Myometrial cell (primary cell): Measurements from ENCODE around the gene CREB3. TPM values are rescaled to one million over a fixed set of nuclear protein-coding genes. Genes with fewer than 3 reads are reported as not detected.

Source experiments
- total RNA-seq: library from RNA; depleted of rRNA; stranded (reverse); fragments of >200 nt; gene quantifications from 2 replicates; pipeline ENCODE4 v1.2.3, GENCODE V29; 2015

Gene CREB3
- 118 and 127 TPM in 2 replicates for total RNA-seq

GRCh38 chr9:35732185-35732799, at the start of gene CREB3, which contains the start of gene TLN1:
Gene CREB3 (plus strand): TSS chr9:35732666. CDS start chr9:35732773, 107 bp downstream.
Gene TLN1 (minus strand): TSS chr9:35732195. CDS start chr9:35725694, 6,501 bp downstream.

GRCh38 chr9:35689542-35690293, 42.7 kb upstream of the CREB3 start, which contains the start of gene TPM2:
Gene TPM2 (minus strand): TSS chr9:35689925. CDS start chr9:35689817, 108 bp downstream.

GRCh38 chr9:35748858-35749514, 16.5 kb downstream of the CREB3 start, which contains the start of the genes GBA2 and RGP1:
Gene GBA2 (minus strand): TSS chr9:35749228. CDS start chr9:35748704, 524 bp downstream.
Gene RGP1 (plus strand): TSS chr9:35749287. CDS start chr9:35749756, 469 bp downstream.

GRCh38 chr9:35754264-35754663, 21.8 kb downstream of the CREB3 start, which contains the start of gene MSMP:
Gene MSMP (minus strand): TSS chr9:35754276. CDS start chr9:35754129, 147 bp downstream.

Other genes starting within 250 kb of the CREB3 start
- gene RUSC2, start 242.6 kb upstream of the CREB3 start, total RNA-seq, result 23.6 and 26.2 TPM in 2 replicates
- gene TESK1, start 127.4 kb upstream of the CREB3 start, total RNA-seq, result 14.4 and 18.6 TPM in 2 replicates
- gene CD72, start 114.3 kb upstream of the CREB3 start, total RNA-seq, result 0.35 and 1.2 TPM in 2 replicates
- not detected in 2 replicates for gene SIT1, start 81.7 kb upstream of the CREB3 start, total RNA-seq
- gene RMRP, start 74.6 kb upstream of the CREB3 start, total RNA-seq, result 1,659 and 5,862 TPM in 2 replicates
- 14.0 and 27.1 TPM in 2 replicates for gene CCDC107, start 74.4 kb upstream of the CREB3 start, total RNA-seq
- gene ARHGEF39, start 67.5 kb upstream of the CREB3 start, total RNA-seq, result 4.1 and 8.4 TPM in 2 replicates
- gene CA9, start 58.7 kb upstream of the CREB3 start, total RNA-seq, result 1.1 TPM in 1 of 2 replicates, not detected in the other
- 1,252 and 1,303 TPM in 2 replicates for gene TPM2, start 42.7 kb upstream of the CREB3 start, total RNA-seq
- gene TLN1, start 471 bp upstream of the CREB3 start, total RNA-seq, result 473 and 541 TPM in 2 replicates
- 15.0 and 18.4 TPM in 2 replicates for gene GBA2, start 16.6 kb downstream of the CREB3 start, total RNA-seq
- gene RGP1, start 16.6 kb downstream of the CREB3 start, total RNA-seq, result 13.1 and 15.9 TPM in 2 replicates
- gene MSMP, start 21.6 kb downstream of the CREB3 start, total RNA-seq, result not detected in 2 replicates
- 27.3 and 28.8 TPM in 2 replicates for gene NPR2, start 58.9 kb downstream of the CREB3 start, total RNA-seq
- gene SPAG8, start 79.6 kb downstream of the CREB3 start, total RNA-seq, result 0.53 and 1.2 TPM in 2 replicates
- 34.6 and 34.7 TPM in 2 replicates for gene HINT2, start 82.4 kb downstream of the CREB3 start, total RNA-seq
- not detected in 2 replicates for gene FAM221B, start 96.1 kb downstream of the CREB3 start, total RNA-seq
- 3.2 and 5.7 TPM in 2 replicates for gene TMEM8B, start 96.6 kb downstream of the CREB3 start, total RNA-seq
- not detected in 2 replicates for gene OR13J1, start 137.7 kb downstream of the CREB3 start, total RNA-seq
- gene HRCT1, start 173.5 kb downstream of the CREB3 start, total RNA-seq, result 0.18 and 0.86 TPM in 2 replicates
- 0.18 TPM in 1 of 2 replicates, not detected in the other for gene SPAAR, start 176.8 kb downstream of the CREB3 start, total RNA-seq
- not detected in 2 replicates for gene OR2S2, start 225.5 kb downstream of the CREB3 start, total RNA-seq